IPS-15b (cell line): Measurements from ENCODE around the gene MARCHF3.
A peak's percentile ranks its signal among the peaks of the same experiment; 100 is the strongest.

Experiments
- H3K27me3 ChIP-seq: one replicate; pipeline ENCODE4 v1.6.1; 2013; ENCODE audit warnings: low read length; ENCODE audit not compliant: control insufficient read depth, insufficient read depth
- H3K36me3 ChIP-seq: one replicate; pipeline ENCODE4 v1.6.1; 2013; ENCODE audit warnings: low read length; ENCODE audit not compliant: control insufficient read depth, insufficient read depth
- H3K4me1 ChIP-seq: one replicate; pipeline ENCODE4 v1.6.1; 2013; ENCODE audit warnings: mild to moderate bottlenecking, low read length; ENCODE audit not compliant: control insufficient read depth, insufficient read depth
- H3K4me3 ChIP-seq: one replicate; pipeline ENCODE4 v1.5.1; 2013; ENCODE audit warnings: low read depth, low read length
- H3K9ac ChIP-seq: one replicate; pipeline ENCODE4 v1.6.1; 2013; ENCODE audit warnings: low read depth, mild to moderate bottlenecking, low read length
- H3K9me3 ChIP-seq: one replicate; pipeline ENCODE4 v1.6.1; 2013; ENCODE audit warnings: mild to moderate bottlenecking, low read length; ENCODE audit not compliant: control insufficient read depth, insufficient read depth

MARCHF3 gene

GRCh38 chr5:127030259-127031146 is at the start of gene MARCHF3:
Gene MARCHF3 (minus strand): TSS chr5:127030558. CDS start chr5:126918171, 112,387 bp downstream.
- Histone ChIP-seq H3K36me3 (no peaks in the 10 kb centered on the region), H3K4me3 (peak within 1 kb of the TSS; percentile 90), H3K9me3 (no peaks in the 10 kb centered on the region), H3K4me1 (peaks cover 21% of the 10 kb centered on the region), H3K27me3 (peaks cover 15% of the 10 kb centered on the region), H3K9ac (peak within 1 kb of the TSS; percentile 79)

GRCh38 chr5:127079994-127080491 is 49.7 kb upstream of the MARCHF3 start:
- Histone ChIP-seq H3K27me3 (no peaks in the 10 kb centered on the region), H3K9me3 (no peaks in the 10 kb centered on the region), H3K4me1 (peaks cover 38% of the 10 kb centered on the region), H3K4me3 (no peak overlapping the region), H3K9ac (no peak overlapping the region), H3K36me3 (no peaks in the 10 kb centered on the region)

DNA sequence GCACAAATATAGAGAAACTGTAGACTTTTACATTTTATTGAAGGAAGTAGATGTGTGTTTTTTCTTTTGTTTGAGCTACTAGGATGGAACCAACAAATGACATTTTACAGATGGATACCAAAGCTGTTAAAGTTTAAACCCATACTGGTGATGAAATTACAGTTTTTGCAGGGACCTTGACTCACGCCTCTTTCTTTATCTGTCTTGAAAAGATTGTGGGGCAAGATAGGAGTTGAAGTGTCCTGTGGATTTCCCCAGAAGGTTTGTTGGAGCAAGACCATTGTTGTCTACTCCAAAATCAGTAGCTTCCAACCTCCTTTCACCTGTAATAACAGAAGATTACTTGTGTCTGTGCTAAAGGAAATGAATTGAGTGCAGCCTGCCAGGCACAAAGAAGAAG is 47.0 kb upstream of the MARCHF3 start:
- H3K9me3 ChIP-seq: no peaks in the 10 kb centered on the region
- H3K9ac ChIP-seq: no peak overlapping the region
- H3K27me3 ChIP-seq: no peaks in the 10 kb centered on the region
- H3K36me3 ChIP-seq: no peaks in the 10 kb centered on the region
- peaks cover 44% of the 10 kb centered on the region for H3K4me1 ChIP-seq
- no peak overlapping the region for H3K4me3 ChIP-seq

DNA sequence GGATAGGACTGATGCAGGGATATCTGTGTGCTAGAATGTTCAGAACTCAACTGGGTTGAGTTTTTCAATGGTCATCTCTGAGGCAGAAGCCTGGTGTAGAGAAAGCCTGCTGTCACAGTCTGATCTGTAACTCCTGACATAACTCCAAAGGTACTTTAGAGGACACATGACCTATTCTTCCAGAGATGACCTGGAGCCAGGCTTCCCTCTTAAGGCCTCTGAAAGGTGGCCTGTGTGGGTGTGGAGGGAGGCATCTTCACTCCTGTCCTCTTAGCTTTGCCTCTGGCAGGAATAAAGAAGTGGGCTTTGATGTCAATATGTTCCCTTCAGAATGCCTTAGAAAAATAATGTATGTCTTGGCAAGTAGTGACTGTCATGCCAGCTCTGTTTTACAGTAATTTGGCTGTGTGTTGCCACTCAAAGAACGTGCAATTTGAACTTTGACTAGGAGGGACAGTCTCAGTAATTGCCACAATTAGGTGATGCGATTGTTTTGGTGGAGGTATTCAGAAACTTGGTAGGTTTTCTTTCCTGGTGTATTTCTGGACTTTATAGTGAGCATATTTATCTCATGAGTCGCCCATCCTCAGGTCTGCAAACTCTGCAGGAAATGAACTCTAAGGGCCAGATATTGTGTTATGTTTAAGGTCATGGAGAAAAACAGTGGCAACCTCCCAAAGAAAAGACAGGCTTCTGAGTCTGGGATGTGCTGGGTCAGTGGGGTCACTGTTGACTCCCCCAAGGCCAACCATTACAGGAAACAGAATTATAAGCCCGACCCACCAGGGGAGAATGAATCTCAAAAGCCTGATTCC is 46.2 kb upstream of the MARCHF3 start:
- H3K9ac ChIP-seq: no peak overlapping the region
- no peaks in the 10 kb centered on the region for H3K27me3 ChIP-seq
- H3K36me3 ChIP-seq: no peaks in the 10 kb centered on the region
- peaks cover 46% of the 10 kb centered on the region for H3K4me1 ChIP-seq
- H3K9me3 ChIP-seq: no peaks in the 10 kb centered on the region
- H3K4me3 ChIP-seq: peak overlapping the region; percentile 3

- Histone ChIP-seq H3K4me1 (peaks cover 35% of the 10 kb centered on the region), H3K9me3 (no peaks in the 10 kb centered on the region), H3K36me3 (no peaks in the 10 kb centered on the region), H3K9ac (no peak overlapping the region), H3K4me3 (no peak overlapping the region), H3K27me3 (no peaks in the 10 kb centered on the region)
Measured at GRCh38 chr5:127074466-127074865, 44.1 kb upstream of the MARCHF3 start.

DNA sequence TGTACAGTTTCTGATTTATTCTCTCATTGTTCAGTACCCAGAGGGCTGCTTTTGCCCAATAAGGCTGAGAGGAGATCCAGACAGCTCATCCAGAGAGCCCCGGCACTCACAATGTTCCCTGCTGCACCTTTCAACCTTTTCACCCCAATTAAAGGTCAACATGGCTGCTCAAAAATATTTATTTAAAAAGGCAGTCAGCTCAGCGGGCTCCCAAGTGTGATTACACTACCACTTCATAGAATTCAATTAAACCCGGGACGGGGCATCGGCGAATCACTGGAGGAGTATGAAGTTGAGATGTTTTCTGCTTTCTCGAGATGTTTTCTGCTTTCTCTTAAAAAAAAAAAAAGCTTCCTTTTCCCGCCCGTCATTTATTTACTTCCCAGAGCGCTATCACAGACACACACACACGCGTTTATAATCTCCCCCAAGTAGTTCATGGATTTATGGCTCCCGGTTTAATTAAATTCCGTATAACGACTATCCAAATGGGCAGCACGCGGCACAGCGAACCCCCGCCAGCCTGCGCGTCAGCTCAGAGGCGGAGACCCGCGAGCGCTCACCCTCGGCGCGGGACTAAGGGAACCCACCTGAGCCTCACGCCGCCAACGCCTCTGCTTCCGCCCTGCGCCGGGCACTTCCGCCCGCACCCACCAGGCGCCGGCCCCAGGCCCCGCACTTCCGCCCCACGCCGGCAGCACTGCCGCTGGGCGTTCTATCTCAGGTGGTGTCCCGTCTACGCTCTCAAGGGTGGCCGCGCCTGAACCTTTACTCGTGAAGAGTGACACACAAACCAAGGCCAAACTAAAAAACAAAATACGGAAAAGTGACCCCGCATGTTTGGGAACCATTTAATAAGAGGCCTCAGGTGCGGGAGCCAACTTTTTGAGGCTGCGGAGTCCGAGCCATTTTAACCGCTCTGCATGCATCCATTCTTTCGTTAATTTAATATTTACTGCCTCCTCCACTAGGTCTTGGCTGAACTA is 42.8 kb upstream of the MARCHF3 start, which contains the start of gene C5orf63:
Gene C5orf63 (minus strand): TSS at position 642 of the 986 bp plus-strand sequence. CDS start 14,507 bp downstream, outside the sequence.
- Histone ChIP-seq H3K9ac (peak within 1 kb of the TSS; percentile 66), H3K4me1 (peaks cover 33% of the 10 kb centered on the region), H3K9me3 (no peaks in the 10 kb centered on the region), H3K4me3 (peak within 1 kb of the TSS; percentile 60), H3K27me3 (no peaks in the 10 kb centered on the region), H3K36me3 (no peaks in the 10 kb centered on the region)

- H3K27me3 ChIP-seq: no peaks in the 10 kb centered on the region
Measured at GRCh38 chr5:127070243-127070642, 39.9 kb upstream of the MARCHF3 start.

DNA sequence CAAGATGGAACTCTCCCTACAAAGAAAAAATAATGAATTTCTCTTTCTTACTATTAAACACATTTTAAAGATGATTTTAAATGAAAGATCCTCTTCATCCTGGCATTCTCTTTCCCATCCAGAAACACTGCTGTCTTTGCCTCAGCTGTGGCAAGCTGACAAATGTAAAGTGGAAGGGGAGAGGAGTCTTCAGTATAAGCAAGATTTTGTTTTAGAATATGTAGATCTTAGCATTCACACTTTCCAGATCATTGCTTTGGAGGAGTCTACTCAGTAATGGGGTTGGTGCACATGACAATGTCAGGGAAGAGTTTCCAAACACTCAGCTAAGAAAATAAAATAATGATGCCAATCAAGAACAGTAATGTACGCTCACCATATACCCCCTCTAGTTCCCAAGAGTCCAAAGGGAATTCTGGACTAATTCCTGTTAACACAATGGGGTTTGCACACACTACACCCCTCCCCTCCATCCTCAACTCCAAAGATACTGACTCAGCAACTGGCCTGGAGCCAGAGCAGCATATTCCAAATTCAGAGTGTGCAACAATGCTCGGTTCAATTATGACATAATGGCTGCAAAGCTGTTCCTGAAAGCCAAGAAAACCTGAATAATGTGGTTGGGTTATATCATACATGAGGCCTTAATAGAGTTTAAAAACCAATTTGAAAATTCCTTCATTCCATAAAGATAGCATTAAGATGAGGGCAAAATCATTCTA is 38.3 kb upstream of the MARCHF3 start:
- no peaks in the 10 kb centered on the region for H3K9me3 ChIP-seq

More at GRCh38 chr5:127070243-127070642, 39.9 kb upstream of the MARCHF3 start:
- Histone ChIP-seq H3K9me3 (no peaks in the 10 kb centered on the region), H3K4me3 (no peak overlapping the region), H3K9ac (no peak overlapping the region), H3K36me3 (no peaks in the 10 kb centered on the region), H3K4me1 (peaks cover 11% of the 10 kb centered on the region)

GRCh38 chr5:127066721-127067120 is 36.4 kb upstream of the MARCHF3 start:
- Histone ChIP-seq H3K9ac (no peak overlapping the region), H3K4me1 (no peaks in the 10 kb centered on the region), H3K27me3 (no peaks in the 10 kb centered on the region), H3K36me3 (no peaks in the 10 kb centered on the region), H3K4me3 (no peak overlapping the region), H3K9me3 (no peaks in the 10 kb centered on the region)

More for the DNA sequence above, 38.3 kb upstream of the MARCHF3 start:
- H3K36me3 ChIP-seq: no peaks in the 10 kb centered on the region
- no peaks in the 10 kb centered on the region for H3K27me3 ChIP-seq
- no peak overlapping the region for H3K4me3 ChIP-seq
- H3K4me1 ChIP-seq: peaks cover 6% of the 10 kb centered on the region
- no peak overlapping the region for H3K9ac ChIP-seq

DNA sequence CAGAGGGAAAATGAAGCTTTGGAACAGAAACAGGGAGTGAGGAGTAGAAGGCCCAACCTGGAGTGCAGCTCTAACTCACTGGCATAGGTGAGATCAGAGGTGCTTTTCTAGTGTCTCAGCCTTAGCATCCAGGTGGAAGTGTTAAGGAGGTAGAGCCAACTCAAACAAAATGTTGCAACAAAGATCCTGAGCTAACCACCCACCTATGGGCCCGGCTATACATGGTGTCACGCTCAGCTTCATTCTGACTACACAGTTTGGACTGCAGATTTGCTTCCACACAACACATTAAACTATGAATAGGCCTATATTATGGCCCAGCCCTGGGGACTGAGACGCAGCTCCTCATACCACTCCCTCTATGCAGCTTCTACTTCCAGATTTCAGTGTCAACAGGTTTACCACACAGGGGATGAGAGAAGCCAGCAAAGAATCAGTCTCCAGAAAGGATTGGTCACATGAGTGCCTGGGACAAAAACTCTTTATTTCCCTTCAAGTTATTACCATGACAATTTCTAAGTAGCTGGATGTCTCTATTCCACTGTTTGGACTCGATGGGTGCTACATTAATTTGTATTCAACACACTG is 34.0 kb upstream of the MARCHF3 start:
- no peak overlapping the region for H3K9ac ChIP-seq
- H3K9me3 ChIP-seq: no peaks in the 10 kb centered on the region
- H3K4me3 ChIP-seq: no peak overlapping the region
- H3K36me3 ChIP-seq: no peaks in the 10 kb centered on the region
- no peaks in the 10 kb centered on the region for H3K27me3 ChIP-seq
- H3K4me1 ChIP-seq: no peaks in the 10 kb centered on the region
